ENCODE data around the gene IL18BP. TPM values are rescaled to one million over a fixed set of nuclear protein-coding genes. Genes with fewer than 3 reads are reported as not detected.

Gene IL18BP
- total and polyA plus RNA-seq, 9 of the 15 experiments (the other 6 are each of a cell fraction or from before 2014, with no cell fraction given) = 0.34 to 9.4 (median 3.2) TPM

DNA sequence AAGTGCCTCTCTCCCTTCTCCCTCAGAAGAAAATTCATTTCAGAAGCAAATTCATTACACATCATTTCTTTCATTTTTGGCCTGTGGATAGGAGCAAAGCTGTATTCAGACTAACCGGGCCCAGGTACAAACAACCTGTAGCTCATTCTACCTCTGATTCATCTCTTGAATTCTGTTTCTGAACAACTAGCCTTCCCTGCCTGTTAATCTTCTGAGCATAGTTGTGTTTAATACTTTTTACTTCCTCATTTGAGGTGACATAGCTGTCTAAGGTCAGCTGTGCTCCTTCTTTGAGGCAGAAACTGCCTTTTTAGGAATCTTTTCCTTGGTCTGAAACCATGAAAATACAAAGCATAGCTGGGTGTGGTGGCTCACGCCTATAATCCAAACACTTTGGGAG lies 12.6 kb upstream of the IL18BP start:
- FAIRE-seq (no peak), ATAC-seq (no peak), DNase-seq (ENCODE audit: extremely low read depth in 1 of 4, low spot score in 3 of 4) (no peak)
- H2AFZ ChIP-seq (ENCODE audit: low read depth, low read length) = no peak overlapping the region
- ChIA-PET POLR2A (interaction anchor here (0.7 to 1.3 kb wide), 4 partner anchors 11 to 32 kb away, joined by 3 to 4 read pairs (median 4); no protein-coding TSS in a partner anchor), CTCF (ENCODE audit: low intra/inter-chr PET ratio) (interaction anchor here (1.1 kb wide), 1 partner anchor 9 kb away, joined by 3 read pairs; no protein-coding TSS in a partner anchor)
- 89% methylated on average over 2 of the region's 2 CpGs for WGBS (ENCODE audit: insufficient coverage, low coverage, missing lambda C conversion rate)
- no peak overlapping the region for H3K9ac ChIP-seq (ENCODE audit: insufficient read depth in 1 of 2, low read depth in 2 of 2, low read length in 2 of 2)
- no peaks in the 10 kb centered on the region for H3K4me1 ChIP-seq (replicated peaks in 1 of 2; ENCODE audit: control insufficient read depth in 2 of 2, insufficient read depth in 2 of 2, low read length in 2 of 2)
- no peaks in the 10 kb centered on the region for H3K9me1 ChIP-seq (ENCODE audit: control insufficient read depth, insufficient read depth, low read length)
- H4K20me1 ChIP-seq (replicated peaks; ENCODE audit: control insufficient read depth, insufficient read depth, low read length) = no peaks in the 10 kb centered on the region
- H3K4me2 ChIP-seq (ENCODE audit: insufficient read depth, low read length) = no peak overlapping the region
- TF ChIP-seq, protein P1, sequence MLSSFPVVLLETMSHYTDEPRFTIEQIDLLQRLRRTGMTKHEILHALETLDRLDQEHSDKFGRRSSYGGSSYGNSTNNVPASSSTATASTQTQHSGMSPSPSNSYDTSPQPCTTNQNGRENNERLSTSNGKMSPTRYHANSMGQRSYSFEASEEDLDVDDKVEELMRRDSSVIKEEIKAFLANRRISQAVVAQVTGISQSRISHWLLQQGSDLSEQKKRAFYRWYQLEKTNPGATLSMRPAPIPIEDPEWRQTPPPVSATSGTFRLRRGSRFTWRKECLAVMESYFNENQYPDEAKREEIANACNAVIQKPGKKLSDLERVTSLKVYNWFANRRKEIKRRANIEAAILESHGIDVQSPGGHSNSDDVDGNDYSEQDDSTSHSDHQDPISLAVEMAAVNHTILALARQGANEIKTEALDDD (IDR thresholded peaks at IDR 0.05) = peak; percentile 81
- no peak for TF ChIP-seq NFIX (CRISPR knock-in tag; IDR thresholded peaks at IDR 0.05; ENCODE audit: low read depth)
- peak in 1 of 2 experiments; percentile 70; a peak in 1 of 4 replicates for TF ChIP-seq SRF (CRISPR knock-in tag; IDR thresholded peaks at IDR 0.05)
- TF ChIP-seq ZNF124 (CRISPR knock-in tag; IDR thresholded peaks at IDR 0.05) = no peak
- TF ChIP-seq IFI16 (CRISPR knock-in tag; IDR thresholded peaks at IDR 0.05) = no peak
- no peak for TF ChIP-seq BCOR (IDR thresholded peaks at IDR 0.05)
- no peaks in the 10 kb centered on the region for H3K79me2 ChIP-seq (ENCODE audit: control insufficient read depth, insufficient read depth, low read length)
- no peaks in the 10 kb centered on the region for H3K9me3 ChIP-seq (replicated peaks; ENCODE audit: control insufficient read depth, insufficient read depth, low read depth, low read length)
- intact Hi-C loops (cut with micrococcal nuclease) (no loop called here), in situ Hi-C loops (cut with MboI) (no loop called here)
- BruUV-seq (replicated peaks) = no TSS peak
- H3K4me3 ChIP-seq = no peak overlapping the region
- H3K27ac ChIP-seq (ENCODE audit: extremely low read depth, low read depth, low read length) = no peak overlapping the region
- H3K36me3 ChIP-seq (ENCODE audit: control insufficient read depth, insufficient read depth, low read length) = peaks cover 53% of the 10 kb centered on the region
- no peaks in the 10 kb centered on the region for H3K27me3 ChIP-seq (ENCODE audit: control insufficient read depth in 2 of 2, insufficient read depth in 2 of 2, low read length in 2 of 2)
